Measurements from ENCODE around the gene DAPP1. TPM values are rescaled to one million over a fixed set of nuclear protein-coding genes. Genes with fewer than 3 reads are reported as not detected.
A peak's percentile ranks its signal among the peaks of the same experiment; 100 is the strongest.

Gene DAPP1
- total RNA-seq, 2 experiments from 2014 or later = 16.7 to 17.5 TPM

DNA sequence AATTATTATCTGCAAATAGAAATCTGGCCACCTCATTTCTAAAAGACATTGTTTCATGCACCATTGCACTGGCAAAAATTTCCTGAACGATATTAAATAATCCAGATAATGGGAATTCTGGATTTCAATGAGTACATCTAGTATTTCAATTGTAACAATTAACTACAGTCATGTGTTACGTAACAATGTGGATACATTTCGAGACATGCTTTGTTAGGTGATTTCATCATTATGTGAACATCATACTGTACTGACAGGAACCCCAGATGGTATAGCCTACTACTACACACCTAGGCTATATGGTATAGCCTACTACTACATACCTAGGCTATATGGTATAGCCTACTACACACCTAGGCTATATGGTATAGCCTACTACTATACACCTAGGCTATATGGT, 62.8 kb downstream of the DAPP1 start:
- H3K27me3 Mint-ChIP-seq (ENCODE audit: low read depth) = no peaks in the 10 kb centered on the region
- CTCF ChIA-PET = interaction anchor here (1.2 to 1.7 kb wide), 2 partner anchors 68 kb away, joined by 3 to 9 read pairs; no protein-coding TSS in a partner anchor
- peaks cover 34% of the 10 kb centered on the region for H3K36me3 Mint-ChIP-seq (ENCODE audit: low read depth)
- ATAC-seq (no peak), DNase-seq (no peak)
- H3K4me3 Mint-ChIP-seq = no peak overlapping the region
- H3K27ac Mint-ChIP-seq = no peak overlapping the region
- H3K4me1 Mint-ChIP-seq (ENCODE audit: low read depth) = no peaks in the 10 kb centered on the region
- H3K9me3 Mint-ChIP-seq (ENCODE audit: insufficient read depth) = no peaks in the 10 kb centered on the region
- POLR2A ChIA-PET = interaction anchor here (1.3 kb wide), 1 partner anchor 63 kb away, joined by 4 read pairs; the partner anchor contains the start of gene DAPP1

DNA sequence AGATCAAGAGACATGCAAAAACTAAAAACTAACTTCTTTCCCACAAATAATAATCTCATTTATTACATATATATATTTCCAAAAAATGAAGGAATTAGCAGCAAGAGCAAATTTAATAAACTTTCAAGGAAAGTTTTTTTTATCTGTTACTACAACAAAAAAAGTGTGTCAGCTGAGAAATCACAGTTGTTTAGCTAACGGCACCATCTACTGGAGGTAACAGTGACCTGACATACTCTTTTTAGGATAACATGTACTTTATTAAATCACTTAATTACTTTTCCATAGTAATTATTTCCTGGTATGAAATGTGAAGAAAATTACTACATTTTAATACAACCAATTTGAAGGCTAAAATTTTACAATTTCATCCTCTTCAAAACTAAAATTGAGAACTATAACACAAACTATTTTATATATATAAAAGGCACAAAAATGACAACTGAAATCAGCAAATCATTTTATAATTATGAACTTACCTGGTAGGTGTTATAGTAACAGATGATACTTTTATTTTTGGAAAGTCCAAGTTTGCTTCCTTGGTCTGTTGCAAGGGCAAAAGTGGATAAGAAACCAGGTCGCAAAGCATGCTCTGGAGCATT, 68.5 kb downstream of the DAPP1 start:
- no peaks in the 10 kb centered on the region for H3K9me3 Mint-ChIP-seq (ENCODE audit: insufficient read depth)
- peak; percentile 62 for DNase-seq
- H3K36me3 Mint-ChIP-seq (ENCODE audit: low read depth) = peaks cover 32% of the 10 kb centered on the region
- H3K27me3 Mint-ChIP-seq (ENCODE audit: low read depth) = no peaks in the 10 kb centered on the region
- H3K4me3 Mint-ChIP-seq = no peak overlapping the region
- peaks cover 7% of the 10 kb centered on the region for H3K4me1 Mint-ChIP-seq (ENCODE audit: low read depth)
- ChIA-PET CTCF (interaction anchor here (0.7 to 3.1 kb wide), 20 partner anchors 8 to 325 kb away, joined by 3 to 57 read pairs (median 4); partner anchors contain the start of gene DAPP1), POLR2A (interaction anchor here (0.6 kb wide), 3 partner anchors 55 to 65 kb away, joined by 3 to 5 read pairs (median 3); no protein-coding TSS in a partner anchor)
- no peak overlapping the region for H3K27ac Mint-ChIP-seq
- no peak for ATAC-seq

DNA sequence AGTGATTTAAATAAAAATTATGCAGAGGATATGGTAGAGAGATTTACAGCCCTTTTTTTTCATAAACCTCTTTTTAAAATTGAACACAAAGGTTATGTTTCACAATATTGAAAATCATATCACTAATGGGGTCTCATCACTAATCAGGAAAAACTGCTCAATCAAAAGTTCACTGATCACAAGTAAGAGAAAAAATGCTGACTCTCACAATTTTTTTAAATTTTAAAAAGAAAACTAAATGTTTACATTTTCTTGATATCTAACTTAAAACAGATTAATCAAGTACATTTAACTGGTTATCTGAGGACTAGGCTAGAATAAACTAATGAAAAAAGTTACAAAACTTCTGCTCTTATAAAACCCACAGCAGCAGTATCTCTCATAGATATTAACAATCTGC, 69.1 kb downstream of the DAPP1 start:
- POLR2A ChIA-PET = interaction anchor here (0.6 kb wide), 1 partner anchor 56 kb away, joined by 3 read pairs; no protein-coding TSS in a partner anchor
- no peaks in the 10 kb centered on the region for H3K27me3 Mint-ChIP-seq (ENCODE audit: low read depth)
- H3K36me3 Mint-ChIP-seq (ENCODE audit: low read depth) = peaks cover 27% of the 10 kb centered on the region
- ATAC-seq = no peak
- CTCF ChIA-PET = interaction anchor here (0.7 to 3.1 kb wide), 10 partner anchors 26 to 77 kb away, joined by 3 to 57 read pairs (median 6); partner anchors contain the start of gene DAPP1
- H3K4me3 Mint-ChIP-seq = no peak overlapping the region
- H3K4me1 Mint-ChIP-seq (ENCODE audit: low read depth) = peaks cover 7% of the 10 kb centered on the region
- no peak overlapping the region for H3K27ac Mint-ChIP-seq
- no peaks in the 10 kb centered on the region for H3K9me3 Mint-ChIP-seq (ENCODE audit: insufficient read depth)
- no peak for DNase-seq

DNA sequence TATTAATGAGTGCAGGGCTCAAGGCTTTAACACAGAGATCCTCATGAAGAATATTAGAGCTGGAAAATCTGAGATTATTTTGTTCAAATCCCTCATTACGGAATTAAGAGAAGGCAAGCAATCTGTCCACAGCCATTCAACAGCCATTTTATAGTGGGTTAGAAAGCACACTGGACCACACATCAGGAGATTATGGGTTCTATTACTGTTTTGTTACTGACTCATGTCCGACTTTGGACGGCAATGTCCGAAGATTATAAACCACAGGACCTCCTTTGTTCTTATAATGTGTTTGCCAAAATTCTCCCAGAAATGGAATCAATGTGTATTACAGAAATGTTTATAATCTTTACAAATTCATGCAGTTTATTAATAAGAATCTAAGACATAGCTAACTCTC, 69.5 kb downstream of the DAPP1 start:
- ATAC-seq (no peak), DNase-seq (no peak)
- Mint-ChIP-seq H3K27me3 (ENCODE audit: low read depth) (no peaks in the 10 kb centered on the region), H3K36me3 (ENCODE audit: low read depth) (peaks cover 23% of the 10 kb centered on the region), H3K27ac (no peak overlapping the region), H3K4me3 (no peak overlapping the region), H3K4me1 (ENCODE audit: low read depth) (peaks cover 11% of the 10 kb centered on the region), H3K9me3 (ENCODE audit: insufficient read depth) (no peaks in the 10 kb centered on the region)
- POLR2A ChIA-PET = no interaction called here
- CTCF ChIA-PET = interaction anchor here (0.7 to 3.1 kb wide), 7 partner anchors 26 to 78 kb away, joined by 3 to 57 read pairs (median 10); partner anchors contain the start of gene DAPP1

DNA sequence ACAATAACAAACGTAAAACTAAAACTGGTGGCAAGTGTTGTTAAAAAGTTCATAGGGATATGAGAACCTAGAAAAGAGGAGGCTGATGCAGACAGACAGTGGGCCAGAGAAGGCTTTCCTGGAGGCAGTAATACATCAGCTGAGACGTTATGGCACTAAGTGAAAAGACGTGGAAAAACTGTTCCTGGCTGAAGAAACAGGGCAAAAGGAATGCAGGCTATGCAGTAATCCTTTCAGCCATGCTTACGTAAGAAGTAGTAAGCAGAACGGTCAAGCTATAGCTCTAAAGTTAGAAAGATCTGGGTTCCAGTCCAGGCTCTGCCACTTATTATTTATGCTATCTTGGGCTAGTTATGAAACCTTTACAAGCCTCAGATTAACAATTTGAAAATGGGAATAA, 71.2 kb downstream of the DAPP1 start:
- Mint-ChIP-seq H3K27me3 (ENCODE audit: low read depth) (no peaks in the 10 kb centered on the region), H3K4me1 (ENCODE audit: low read depth) (peaks cover 20% of the 10 kb centered on the region), H3K9me3 (ENCODE audit: insufficient read depth) (no peaks in the 10 kb centered on the region), H3K27ac (no peak overlapping the region), H3K36me3 (ENCODE audit: low read depth) (peaks cover 24% of the 10 kb centered on the region), H3K4me3 (no peak overlapping the region)
- ChIA-PET POLR2A (no interaction called here), CTCF (no interaction called here)
- no peak for DNase-seq
- no peak for ATAC-seq

DNA sequence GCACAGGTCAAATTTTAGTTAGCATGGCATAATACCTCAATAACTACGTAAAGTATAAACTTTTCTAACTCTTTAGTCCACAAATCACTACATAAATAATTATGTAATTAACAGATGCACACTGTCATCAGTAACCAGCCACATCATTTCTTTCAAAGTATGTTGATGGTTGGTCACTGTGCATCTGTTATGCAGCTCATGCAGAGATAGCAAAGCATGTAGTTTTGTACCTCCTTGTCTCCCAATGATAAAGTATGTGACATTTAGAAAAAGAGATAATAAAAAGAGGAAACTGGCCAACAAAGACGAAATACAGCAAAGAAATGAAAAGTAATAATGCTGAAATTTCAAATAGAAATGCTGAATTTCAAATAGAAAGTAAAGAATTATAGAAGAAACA, 74.7 kb downstream of the DAPP1 start:
- Mint-ChIP-seq H3K9me3 (ENCODE audit: insufficient read depth) (no peaks in the 10 kb centered on the region), H3K27ac (no peak overlapping the region), H3K36me3 (ENCODE audit: low read depth) (peaks cover 26% of the 10 kb centered on the region), H3K4me1 (ENCODE audit: low read depth) (peaks cover 42% of the 10 kb centered on the region), H3K27me3 (ENCODE audit: low read depth) (no peaks in the 10 kb centered on the region), H3K4me3 (no peak overlapping the region)
- ChIA-PET POLR2A (no interaction called here), CTCF (interaction anchor here (1.2 to 2.4 kb wide), 2 partner anchors 79 to 80 kb away, joined by 4 to 11 read pairs; no protein-coding TSS in a partner anchor)
- ATAC-seq = no peak
- DNase-seq = no peak

DNA sequence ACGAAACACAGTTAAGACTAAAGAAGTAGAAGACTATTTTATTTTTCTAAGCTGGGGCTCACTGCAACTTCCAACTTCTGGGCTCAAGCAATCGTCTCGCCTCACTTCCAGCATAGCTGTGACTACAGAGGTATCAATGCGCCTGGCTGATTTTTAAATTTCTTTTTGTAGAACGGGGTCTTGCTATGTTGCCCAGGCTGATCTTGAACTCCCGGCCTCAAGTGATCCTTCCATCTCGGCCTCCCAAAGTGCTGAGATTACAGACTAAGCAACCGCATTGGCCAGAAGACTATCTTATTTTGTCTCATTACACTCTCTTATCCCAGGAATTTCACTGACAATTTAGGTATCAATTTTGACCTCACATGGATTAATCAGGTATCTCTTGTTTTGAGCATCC, 76.4 kb downstream of the DAPP1 start:
- ChIA-PET POLR2A (interaction anchor here (0.6 to 2.9 kb wide), 3 partner anchors 13 to 55 kb away, joined by 4 to 55 read pairs (median 6); partner anchors contain the start of genes DNAJB14 and H2AZ1), CTCF (interaction anchor here (1.1 to 2.7 kb wide), 3 partner anchors 8 to 85 kb away, joined by 4 to 8 read pairs (median 4); partner anchors contain the start of gene DNAJB14)
- peak overlapping the region; percentile 96 for H3K4me3 Mint-ChIP-seq
- DNase-seq (no peak), ATAC-seq (no peak)
- no peaks in the 10 kb centered on the region for H3K27me3 Mint-ChIP-seq (ENCODE audit: low read depth)
- H3K27ac Mint-ChIP-seq = peak overlapping the region; percentile 96
- H3K9me3 Mint-ChIP-seq (ENCODE audit: insufficient read depth) = no peaks in the 10 kb centered on the region
- peaks cover 22% of the 10 kb centered on the region for H3K36me3 Mint-ChIP-seq (ENCODE audit: low read depth)
- peaks cover 40% of the 10 kb centered on the region for H3K4me1 Mint-ChIP-seq (ENCODE audit: low read depth)

DNA sequence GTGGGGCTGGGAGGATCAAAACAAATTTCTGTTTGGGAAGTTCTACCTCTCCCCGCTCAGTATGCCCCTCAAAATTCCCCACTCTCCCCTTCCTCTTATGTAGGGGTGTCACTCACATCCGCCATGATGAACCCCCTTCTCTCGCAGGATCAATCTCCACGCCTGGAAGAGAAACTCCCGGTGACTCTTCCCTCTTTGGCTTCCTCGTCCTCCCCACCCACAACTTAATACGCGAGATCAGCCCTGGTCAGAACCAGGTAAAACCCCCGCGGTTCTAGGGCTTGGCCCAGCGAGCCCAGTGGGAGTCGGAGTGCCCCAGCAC, 77.2 kb downstream of the DAPP1 start:
- ATAC-seq (no peak), DNase-seq (no peak)
- Mint-ChIP-seq H3K27me3 (ENCODE audit: low read depth) (no peaks in the 10 kb centered on the region), H3K4me3 (peak overlapping the region; percentile 96), H3K9me3 (ENCODE audit: insufficient read depth) (no peaks in the 10 kb centered on the region), H3K4me1 (ENCODE audit: low read depth) (peaks cover 40% of the 10 kb centered on the region), H3K36me3 (ENCODE audit: low read depth) (peaks cover 22% of the 10 kb centered on the region), H3K27ac (peak overlapping the region; percentile 96)
- POLR2A ChIA-PET = interaction anchor here (0.6 to 2.9 kb wide), 8 partner anchors 14 to 805 kb away, joined by 3 to 55 read pairs (median 6); partner anchors contain the start of genes ADH5, DAPP1, DNAJB14 and H2AZ1
- CTCF ChIA-PET = interaction anchor here (0.6 to 2.7 kb wide), 6 partner anchors 9 to 333 kb away, joined by 3 to 23 read pairs (median 6); partner anchors contain the start of gene DNAJB14

DNA sequence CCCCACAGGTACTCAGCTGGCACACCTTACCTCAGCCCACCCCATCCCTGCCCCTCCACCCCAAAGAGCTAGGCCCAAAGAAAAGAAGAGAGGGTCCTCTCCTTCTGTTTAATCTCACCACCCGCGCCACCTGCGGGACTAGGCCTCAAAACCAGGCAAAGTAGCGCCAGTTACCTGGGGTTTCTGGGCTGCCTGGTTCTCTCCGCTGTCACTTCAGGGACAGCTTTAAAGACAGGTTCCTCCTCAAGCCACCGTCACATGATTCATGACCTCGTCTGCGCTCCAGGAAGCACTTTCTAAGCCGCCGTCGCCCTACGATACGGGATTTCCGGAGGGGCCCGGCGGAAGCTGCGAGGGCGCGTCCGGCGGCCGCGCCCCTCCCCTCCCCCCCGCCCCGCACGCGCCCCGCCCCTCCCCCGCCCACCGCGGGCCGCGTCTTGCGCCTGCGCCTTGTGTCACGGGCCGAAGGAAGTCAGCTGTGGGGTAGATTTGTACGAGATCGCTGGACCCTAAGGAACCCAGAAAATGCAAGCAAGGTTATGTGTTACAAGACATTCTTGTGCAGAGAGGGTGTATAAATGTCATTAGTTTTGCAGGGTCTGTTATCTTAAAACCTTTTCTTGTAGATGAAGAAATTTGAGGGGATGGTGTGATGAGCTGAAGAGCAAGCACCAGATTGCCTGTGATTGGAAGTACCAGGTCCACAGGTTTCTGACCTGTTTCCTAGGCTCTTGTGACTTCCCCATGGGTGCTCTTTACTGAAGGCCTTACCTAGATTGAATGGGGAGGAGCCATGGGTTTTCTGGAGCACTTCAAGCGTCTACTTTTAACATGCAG, 77.8 kb downstream of the DAPP1 start, which contains the start of gene LAMTOR3:
Gene LAMTOR3 (minus strand): TSS at position 267 of the 837 bp plus-strand sequence. CDS start 464 bp downstream, outside the sequence.
- Mint-ChIP-seq H3K4me1 (ENCODE audit: low read depth) (peaks cover 38% of the 10 kb centered on the region), H3K27me3 (ENCODE audit: low read depth) (no peaks in the 10 kb centered on the region), H3K9me3 (ENCODE audit: insufficient read depth) (no peaks in the 10 kb centered on the region), H3K27ac (peak within 1 kb of the TSS; percentile 96), H3K36me3 (ENCODE audit: low read depth) (peaks cover 21% of the 10 kb centered on the region), H3K4me3 (peak within 1 kb of the TSS; percentile 96)
- POLR2A ChIA-PET = interaction anchor here (0.6 to 2.9 kb wide), 13 partner anchors 9 to 806 kb away, joined by 3 to 55 read pairs (median 4); partner anchors contain the start of genes ADH5, DAPP1, DNAJB14 and H2AZ1
- DNase-seq (peak; percentile 94), ATAC-seq (peak; percentile 99)
- CTCF ChIA-PET = interaction anchor here (0.6 to 2.7 kb wide), 9 partner anchors 10 to 334 kb away, joined by 3 to 23 read pairs (median 4); partner anchors contain the start of gene DNAJB14

DNA sequence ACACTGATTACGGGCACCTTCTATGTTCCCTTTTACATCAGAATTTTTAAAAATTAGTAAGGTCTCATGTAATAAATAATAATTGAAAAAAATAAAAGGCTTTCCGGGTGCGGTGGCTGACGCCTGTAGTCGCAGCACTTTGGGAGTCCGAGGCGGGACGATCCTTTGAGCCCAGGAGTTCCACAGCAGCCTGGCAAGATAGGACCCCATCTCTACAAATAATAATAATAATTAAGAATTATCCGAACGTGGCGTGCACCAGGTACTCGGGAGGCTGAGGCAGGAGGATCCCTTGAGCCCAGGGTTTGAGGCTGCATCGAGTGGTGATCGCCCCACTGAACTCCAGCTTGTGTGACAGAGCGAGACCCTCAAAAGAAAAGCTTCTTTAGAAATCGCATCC, 78.4 kb downstream of the DAPP1 start:
- no peaks in the 10 kb centered on the region for H3K27me3 Mint-ChIP-seq (ENCODE audit: low read depth)
- DNase-seq (no peak), ATAC-seq (no peak)
- ChIA-PET CTCF (interaction anchor here (1.0 to 2.7 kb wide), 6 partner anchors 11 to 87 kb away, joined by 3 to 23 read pairs (median 6); partner anchors contain the start of gene DNAJB14), POLR2A (interaction anchor here (0.6 to 2.9 kb wide), 11 partner anchors 8 to 331 kb away, joined by 3 to 55 read pairs (median 5); partner anchors contain the start of genes DAPP1, DNAJB14, H2AZ1 and TRMT10A)
- H3K9me3 Mint-ChIP-seq (ENCODE audit: insufficient read depth) = no peaks in the 10 kb centered on the region
- H3K4me1 Mint-ChIP-seq (ENCODE audit: low read depth) = peaks cover 35% of the 10 kb centered on the region
- H3K36me3 Mint-ChIP-seq (ENCODE audit: low read depth) = peaks cover 21% of the 10 kb centered on the region
- H3K27ac Mint-ChIP-seq = peak overlapping the region; percentile 89
- H3K4me3 Mint-ChIP-seq = peak overlapping the region; percentile 96

DNA sequence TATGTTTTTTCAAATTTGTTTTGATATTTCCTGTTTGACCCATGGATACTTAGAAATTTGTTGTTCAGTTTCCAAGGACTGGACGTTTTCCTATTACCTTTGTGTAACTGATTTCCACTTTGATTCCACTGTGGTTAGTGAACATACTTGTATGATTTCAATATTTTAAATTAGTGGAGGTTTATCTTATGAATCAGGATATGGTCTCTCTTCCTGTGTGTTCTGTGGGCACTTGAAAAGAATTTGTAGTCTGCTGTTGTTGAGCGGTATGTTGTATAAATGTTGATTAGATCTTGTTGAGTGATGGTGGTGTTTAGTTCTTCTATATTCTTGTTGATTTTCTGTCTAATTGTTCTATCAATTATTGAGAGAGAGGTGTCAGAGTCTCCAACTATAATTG, 98.8 kb downstream of the DAPP1 start:
- ATAC-seq (no peak), DNase-seq (no peak)
- POLR2A ChIA-PET = no interaction called here
- CTCF ChIA-PET = no interaction called here
- Mint-ChIP-seq H3K36me3 (ENCODE audit: low read depth) (peaks cover 60% of the 10 kb centered on the region), H3K27ac (peak overlapping the region; percentile 51), H3K9me3 (ENCODE audit: insufficient read depth) (no peaks in the 10 kb centered on the region), H3K4me3 (no peak overlapping the region), H3K4me1 (ENCODE audit: low read depth) (peaks cover 20% of the 10 kb centered on the region), H3K27me3 (ENCODE audit: low read depth) (no peaks in the 10 kb centered on the region)
